Measurements from ENCODE around the gene SNRK. TPM values are rescaled to one million over a fixed set of nuclear protein-coding genes. Genes with fewer than 3 reads are reported as not detected.

SNRK gene
- total and polyA plus RNA-seq, 4 donors: 7.8 to 95.1 (median 38.7) TPM

DNA sequence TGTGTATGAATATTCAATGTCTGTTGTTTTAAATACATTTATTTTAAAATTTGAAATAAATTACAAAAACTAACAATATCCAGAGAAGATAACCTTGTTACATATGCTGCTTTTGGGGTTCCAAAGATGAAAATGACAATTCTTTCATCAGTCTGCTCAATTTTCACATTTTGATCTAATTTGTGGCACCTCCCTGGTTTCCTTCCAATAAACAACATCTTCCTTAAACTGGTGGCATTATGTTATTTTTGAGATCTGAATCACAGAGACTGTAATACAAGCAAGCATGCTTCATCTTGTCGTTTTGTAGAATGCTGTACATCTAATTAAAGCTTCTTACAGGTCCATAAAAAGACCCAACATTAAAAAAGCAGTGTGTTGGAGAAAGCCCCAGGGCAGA, 2.2 kb upstream of the SNRK start:
- DNase-seq: no peak
- no peak overlapping the region for H3K4me3 ChIP-seq (ENCODE audit: low read length in 2 of 2)
- no peaks in the 10 kb centered on the region for H3K36me3 ChIP-seq (ENCODE audit: control insufficient read depth in 1 of 2, insufficient read depth in 2 of 2, low read length in 1 of 2)
- peaks cover 3 to 5% of the 10 kb centered on the region in 2 donors for H3K4me1 ChIP-seq (ENCODE audit: control insufficient read depth in 1 of 2, insufficient read depth in 2 of 2, low read length in 2 of 2)
- intact Hi-C loops (cut with DNase I): loop anchor here in 1 of 2 donors (10.0 kb wide), 1 partner anchor 491 kb away; no protein-coding TSS in a partner anchor
- WGBS, 2 donors: 68 to 76% methylated on average over 1 of the region's 1 CpG
- H3K27ac ChIP-seq (ENCODE audit: low read depth in 1 of 2, low read length in 2 of 2): no peak overlapping the region
- H3K27me3 ChIP-seq (ENCODE audit: control insufficient read depth in 1 of 2, insufficient read depth in 2 of 2, low read length in 1 of 2): no peaks in the 10 kb centered on the region
- no peaks in the 10 kb centered on the region for H3K9me3 ChIP-seq (ENCODE audit: control insufficient read depth, low read length)
- no peak for ATAC-seq (ENCODE audit: low FRiP score)

DNA sequence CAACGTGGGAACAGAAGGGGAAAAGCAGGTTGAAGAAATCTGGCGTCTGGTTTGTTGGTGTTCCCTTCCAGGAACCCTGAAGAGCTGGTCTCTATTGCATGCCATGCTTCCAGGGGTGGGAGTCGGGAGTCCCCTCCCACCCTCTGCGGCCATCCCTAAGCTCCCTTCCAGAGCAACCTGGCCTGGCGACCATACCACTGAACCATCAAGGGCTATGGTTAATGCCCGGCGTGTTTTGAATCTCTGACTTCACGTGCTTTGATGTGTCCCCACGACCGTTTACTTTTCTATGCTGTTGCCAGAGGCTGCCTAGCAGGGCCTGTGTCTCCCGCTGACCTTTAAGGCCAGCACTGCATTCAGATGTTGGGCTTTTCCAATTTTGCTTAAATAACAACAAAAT, 696 bp upstream of the SNRK start:
- Histone ChIP-seq H3K4me3 (ENCODE audit: low read length in 2 of 2) (no peak overlapping the region), H3K27me3 (ENCODE audit: control insufficient read depth in 1 of 2, insufficient read depth in 2 of 2, low read length in 1 of 2) (no peaks in the 10 kb centered on the region), H3K27ac (ENCODE audit: low read depth in 1 of 2, low read length in 2 of 2) (no peak overlapping the region), H3K36me3 (ENCODE audit: control insufficient read depth in 1 of 2, insufficient read depth in 2 of 2, low read length in 1 of 2) (peaks cover 0 to 2% of the 10 kb centered on the region in 2 donors), H3K4me1 (ENCODE audit: control insufficient read depth in 1 of 2, insufficient read depth in 2 of 2, low read length in 2 of 2) (peaks cover 3 to 7% of the 10 kb centered on the region in 2 donors), H3K9me3 (ENCODE audit: control insufficient read depth, low read length) (no peaks in the 10 kb centered on the region)
- intact Hi-C loops (cut with DNase I): loop anchor here in 1 of 2 donors (5.0 to 10.0 kb wide), 2 partner anchors 178 to 489 kb away; partner anchors contain the start of gene POMGNT2
- WGBS, 2 donors: 52 to 56% methylated on average over 11 of the region's 11 CpGs
- DNase-seq (no peak), ATAC-seq (ENCODE audit: low FRiP score) (no peak)

DNA sequence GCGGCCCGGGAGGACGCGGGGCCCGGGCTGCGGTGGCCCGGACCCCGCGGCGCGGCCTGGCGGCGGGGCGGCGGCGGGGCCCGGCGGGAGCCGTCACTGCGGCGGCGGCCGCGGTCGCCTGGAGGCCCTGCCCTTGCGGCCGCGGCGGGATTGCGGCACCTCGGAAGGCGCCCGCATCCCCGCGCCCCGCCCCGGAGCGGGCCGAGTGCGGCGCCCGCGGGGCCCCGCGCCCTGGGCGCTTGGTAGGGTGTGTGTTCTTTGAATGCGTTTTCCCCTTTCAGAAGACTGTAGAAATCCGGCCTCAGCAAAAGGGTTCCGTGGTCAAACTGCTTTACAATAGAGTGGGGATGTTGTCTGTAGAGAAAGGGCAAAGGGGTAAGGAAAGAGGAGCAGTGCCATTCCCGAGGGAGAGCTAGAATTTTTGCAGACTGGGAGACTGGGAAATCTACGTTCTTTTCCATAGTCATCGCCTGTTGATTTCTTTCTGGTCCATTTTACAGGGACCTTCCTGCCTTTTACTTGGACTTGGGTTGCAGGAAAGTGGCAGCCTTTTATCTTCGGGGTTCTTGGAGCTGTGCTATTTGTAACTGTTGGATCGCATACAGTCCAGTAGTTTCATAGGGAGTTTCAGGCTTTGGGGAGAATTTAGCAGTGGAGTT, 630 bp downstream of the SNRK start:
- H3K36me3 ChIP-seq (ENCODE audit: control insufficient read depth in 1 of 2, insufficient read depth in 2 of 2, low read length in 1 of 2): peaks cover 0 to 2% of the 10 kb centered on the region in 2 donors
- peak overlapping the region; percentile 9 to 59 for H3K27ac ChIP-seq (ENCODE audit: low read depth in 1 of 2, low read length in 2 of 2)
- intact Hi-C loops (cut with DNase I): loop anchor here in 1 of 2 donors (5.0 to 10.0 kb wide), 2 partner anchors 180 to 488 kb away; partner anchors contain the start of gene POMGNT2
- H3K27me3 ChIP-seq (ENCODE audit: control insufficient read depth in 1 of 2, insufficient read depth in 2 of 2, low read length in 1 of 2): no peaks in the 10 kb centered on the region
- 0 to 1% methylated on average over 41 to 54 of the region's 54 CpGs for WGBS, 2 donors
- peak in 1 of 2 donors; percentile 42 for DNase-seq
- ATAC-seq (ENCODE audit: low FRiP score): no peak
- peak overlapping the region; percentile 93 to 95 for H3K4me3 ChIP-seq (ENCODE audit: low read length in 2 of 2)
- no peaks in the 10 kb centered on the region for H3K9me3 ChIP-seq (ENCODE audit: control insufficient read depth, low read length)
- peaks cover 3 to 7% of the 10 kb centered on the region in 2 donors for H3K4me1 ChIP-seq (ENCODE audit: control insufficient read depth in 1 of 2, insufficient read depth in 2 of 2, low read length in 2 of 2)

DNA sequence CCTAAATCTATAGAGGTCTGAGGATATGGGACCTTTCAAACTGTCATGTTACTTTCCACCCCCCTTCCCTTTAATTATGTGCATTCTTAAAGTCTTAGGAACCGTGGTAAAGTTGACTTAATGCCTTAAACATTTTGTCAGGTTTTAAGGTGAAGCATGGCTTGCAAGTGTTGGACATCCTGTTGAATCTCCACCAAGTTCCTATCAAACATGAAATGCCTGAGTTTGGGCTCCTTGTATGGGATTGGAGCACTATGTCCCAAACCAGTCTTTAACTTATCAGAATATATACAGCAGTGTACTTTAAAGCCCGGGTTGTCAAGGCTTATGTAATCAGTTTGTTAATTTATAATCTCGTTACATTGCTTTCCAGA, 1.1 kb downstream of the SNRK start:
- no peaks in the 10 kb centered on the region for H3K27me3 ChIP-seq (ENCODE audit: control insufficient read depth in 1 of 2, insufficient read depth in 2 of 2, low read length in 1 of 2)
- no peak overlapping the region for H3K27ac ChIP-seq (ENCODE audit: low read depth in 1 of 2, low read length in 2 of 2)
- WGBS, 2 donors: 14 to 16% methylated on average over 3 of the region's 3 CpGs
- intact Hi-C loops (cut with DNase I): loop anchor here in 1 of 2 donors (5.0 to 10.0 kb wide), 2 partner anchors 180 to 487 kb away; partner anchors contain the start of gene POMGNT2
- peak overlapping the region; percentile 93 to 95 for H3K4me3 ChIP-seq (ENCODE audit: low read length in 2 of 2)
- peaks cover 3 to 7% of the 10 kb centered on the region in 2 donors for H3K4me1 ChIP-seq (ENCODE audit: control insufficient read depth in 1 of 2, insufficient read depth in 2 of 2, low read length in 2 of 2)
- DNase-seq: no peak
- no peak for ATAC-seq (ENCODE audit: low FRiP score)
- H3K9me3 ChIP-seq (ENCODE audit: control insufficient read depth, low read length): no peaks in the 10 kb centered on the region
- H3K36me3 ChIP-seq (ENCODE audit: control insufficient read depth in 1 of 2, insufficient read depth in 2 of 2, low read length in 1 of 2): peaks cover 0 to 2% of the 10 kb centered on the region in 2 donors

DNA sequence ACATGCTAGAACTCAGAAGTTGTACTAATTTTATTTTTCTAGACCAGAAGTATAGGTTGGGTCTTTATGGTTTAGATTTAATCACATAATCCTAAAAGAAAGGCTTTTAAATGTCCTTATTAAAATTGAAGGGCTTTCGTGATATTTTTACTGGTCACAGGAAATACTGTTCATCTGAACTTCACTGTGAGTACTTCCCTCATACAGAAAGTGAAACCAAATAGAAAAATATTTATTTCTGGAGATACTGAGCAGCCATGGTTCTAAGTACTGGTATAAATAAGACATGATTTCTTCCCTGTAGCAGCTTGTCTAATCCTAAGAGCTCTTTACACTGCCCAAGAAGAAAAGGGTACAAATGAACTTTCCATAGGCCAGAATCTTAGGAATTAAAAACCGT, 2.0 kb downstream of the SNRK start:
- Histone ChIP-seq H3K4me1 (ENCODE audit: control insufficient read depth in 1 of 2, insufficient read depth in 2 of 2, low read length in 2 of 2) (peaks cover 3 to 7% of the 10 kb centered on the region in 2 donors), H3K36me3 (ENCODE audit: control insufficient read depth in 1 of 2, insufficient read depth in 2 of 2, low read length in 1 of 2) (peaks cover 0 to 2% of the 10 kb centered on the region in 2 donors), H3K9me3 (ENCODE audit: control insufficient read depth, low read length) (no peaks in the 10 kb centered on the region), H3K4me3 (ENCODE audit: low read length in 2 of 2) (no peak overlapping the region), H3K27ac (ENCODE audit: low read depth in 1 of 2, low read length in 2 of 2) (no peak overlapping the region), H3K27me3 (ENCODE audit: control insufficient read depth in 1 of 2, insufficient read depth in 2 of 2, low read length in 1 of 2) (no peaks in the 10 kb centered on the region)
- ATAC-seq (ENCODE audit: low FRiP score): no peak
- intact Hi-C loops (cut with DNase I): loop anchor here in 1 of 2 donors (5.0 to 10.0 kb wide), 2 partner anchors 181 to 486 kb away; partner anchors contain the start of gene POMGNT2
- WGBS, 2 donors: 38 to 43% methylated on average over 2 of the region's 2 CpGs
- DNase-seq: no peak

DNA sequence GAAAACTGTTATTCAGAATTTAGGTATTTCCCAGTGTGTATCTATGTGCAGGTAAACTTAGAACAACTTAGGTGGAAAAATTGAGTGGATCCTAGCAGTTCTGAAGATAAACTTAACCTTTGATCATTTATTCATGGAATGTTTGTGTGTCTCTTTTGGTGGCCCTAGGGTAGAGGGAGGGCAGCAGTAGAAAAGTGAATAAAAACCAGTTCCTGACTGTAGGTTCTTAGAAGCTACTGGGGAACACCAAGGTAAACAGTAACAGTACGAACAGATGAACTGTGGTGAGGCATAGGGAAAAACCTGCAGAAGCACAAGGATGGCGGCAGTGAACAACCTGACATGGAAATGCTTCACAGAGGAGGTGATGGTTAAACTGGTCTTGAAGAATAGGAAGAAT, 2.5 kb downstream of the SNRK start:
- intact Hi-C loops (cut with DNase I): loop anchor here in 1 of 2 donors (5.0 to 10.0 kb wide), 2 partner anchors 182 to 486 kb away; partner anchors contain the start of gene POMGNT2
- H3K27ac ChIP-seq (ENCODE audit: low read depth in 1 of 2, low read length in 2 of 2): no peak overlapping the region

DNA sequence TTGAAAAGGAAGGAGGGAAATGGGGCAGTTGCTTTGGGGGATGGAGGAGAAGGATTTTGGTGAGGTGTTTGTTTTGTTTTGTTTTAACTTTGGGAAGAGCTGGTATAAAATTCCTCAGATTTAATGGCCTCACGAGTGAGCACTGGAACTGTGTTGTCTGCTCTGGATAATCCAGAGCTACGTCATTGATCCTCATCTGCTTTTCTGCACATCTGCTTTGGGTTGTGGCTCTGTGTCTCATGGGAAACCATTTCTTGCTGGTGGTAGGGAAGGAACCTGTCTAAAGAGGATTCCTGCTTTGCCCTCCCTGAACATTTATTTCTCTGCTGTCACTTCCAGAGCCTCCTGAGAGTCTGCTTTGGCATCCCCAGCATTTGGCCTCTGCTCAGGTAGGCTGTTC, 3.1 kb downstream of the SNRK start:
- peaks cover 3 to 7% of the 10 kb centered on the region in 2 donors for H3K4me1 ChIP-seq (ENCODE audit: control insufficient read depth in 1 of 2, insufficient read depth in 2 of 2, low read length in 2 of 2)
- no peak overlapping the region for H3K27ac ChIP-seq (ENCODE audit: low read depth in 1 of 2, low read length in 2 of 2)
- ATAC-seq (ENCODE audit: low FRiP score) (no peak), DNase-seq (no peak)
- intact Hi-C loops (cut with DNase I): loop anchor here in 1 of 2 donors (5.0 to 10.0 kb wide), 2 partner anchors 182 to 485 kb away; partner anchors contain the start of gene POMGNT2
- WGBS, 2 donors: 91 to 97% methylated on average over 2 of the region's 2 CpGs
- H3K9me3 ChIP-seq (ENCODE audit: control insufficient read depth, low read length): no peaks in the 10 kb centered on the region
- H3K36me3 ChIP-seq (ENCODE audit: control insufficient read depth in 1 of 2, insufficient read depth in 2 of 2, low read length in 1 of 2): peaks cover 0 to 2% of the 10 kb centered on the region in 2 donors
- no peaks in the 10 kb centered on the region for H3K27me3 ChIP-seq (ENCODE audit: control insufficient read depth in 1 of 2, insufficient read depth in 2 of 2, low read length in 1 of 2)
- no peak overlapping the region for H3K4me3 ChIP-seq (ENCODE audit: low read length in 2 of 2)

More for the DNA sequence above, 2.5 kb downstream of the SNRK start:
- Histone ChIP-seq H3K9me3 (ENCODE audit: control insufficient read depth, low read length) (no peaks in the 10 kb centered on the region), H3K4me3 (ENCODE audit: low read length in 2 of 2) (no peak overlapping the region), H3K36me3 (ENCODE audit: control insufficient read depth in 1 of 2, insufficient read depth in 2 of 2, low read length in 1 of 2) (peaks cover 0 to 2% of the 10 kb centered on the region in 2 donors), H3K27me3 (ENCODE audit: control insufficient read depth in 1 of 2, insufficient read depth in 2 of 2, low read length in 1 of 2) (no peaks in the 10 kb centered on the region), H3K4me1 (ENCODE audit: control insufficient read depth in 1 of 2, insufficient read depth in 2 of 2, low read length in 2 of 2) (peaks cover 3 to 7% of the 10 kb centered on the region in 2 donors)
- WGBS, 2 donors: 90% methylated on average over 2 of the region's 2 CpGs
- ATAC-seq (ENCODE audit: low FRiP score) (no peak), DNase-seq (no peak)

DNA sequence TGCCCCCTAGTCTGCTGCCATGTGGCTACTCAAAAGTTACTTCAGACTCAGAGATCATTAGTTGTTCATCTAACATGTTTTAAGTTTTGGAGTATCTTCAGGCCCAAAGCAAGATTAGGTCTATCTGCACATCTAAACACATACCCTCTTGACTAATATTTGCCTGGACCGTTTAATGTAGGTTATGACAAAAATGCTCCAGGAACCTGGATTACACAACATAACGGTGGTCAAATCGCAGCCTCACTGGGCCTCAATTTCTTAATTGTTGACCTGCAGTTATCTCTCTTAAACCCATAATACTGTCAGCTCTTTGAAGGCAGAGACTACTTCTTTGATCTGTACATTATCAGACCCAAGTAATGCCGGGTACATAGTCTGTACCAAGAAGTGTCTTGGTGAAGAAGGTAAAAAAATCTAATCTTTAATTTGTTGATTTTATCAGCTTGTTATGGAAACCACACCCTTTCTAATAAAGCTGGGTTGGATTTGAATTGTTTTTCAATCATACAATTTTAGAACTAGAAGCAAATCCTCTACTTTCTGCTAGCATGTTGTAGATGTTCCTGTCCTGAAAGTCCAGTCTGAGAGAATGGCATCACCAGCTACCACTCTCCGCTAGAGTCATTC, 3.6 kb downstream of the SNRK start:
- Histone ChIP-seq H3K9me3 (ENCODE audit: control insufficient read depth, low read length) (no peaks in the 10 kb centered on the region), H3K4me1 (ENCODE audit: control insufficient read depth in 1 of 2, insufficient read depth in 2 of 2, low read length in 2 of 2) (peaks cover 3 to 7% of the 10 kb centered on the region in 2 donors), H3K27ac (ENCODE audit: low read depth in 1 of 2, low read length in 2 of 2) (no peak overlapping the region), H3K36me3 (ENCODE audit: control insufficient read depth in 1 of 2, insufficient read depth in 2 of 2, low read length in 1 of 2) (peaks cover 0 to 2% of the 10 kb centered on the region in 2 donors), H3K27me3 (ENCODE audit: control insufficient read depth in 1 of 2, insufficient read depth in 2 of 2, low read length in 1 of 2) (no peaks in the 10 kb centered on the region), H3K4me3 (ENCODE audit: low read length in 2 of 2) (no peak overlapping the region)
- intact Hi-C loops (cut with DNase I): loop anchor here in 1 of 2 donors (5.0 to 10.0 kb wide), 2 partner anchors 183 to 485 kb away; partner anchors contain the start of gene POMGNT2
- WGBS, 2 donors: 92 to 93% methylated on average over 5 of the region's 5 CpGs
- ATAC-seq (ENCODE audit: low FRiP score): no peak
- no peak for DNase-seq
